KG1 (cell line): ENCODE results near the gene TRPM6.
"Not testable (repeated sequence)": the region's sequence is repeated elsewhere in the genome, so short reads cannot be mapped to it uniquely, and the experiment has no call there.

ENCODE experiments used
- DNase-seq: peaks from one replicate; lab custom pipeline; 2025; lab: John Stamatoyannopoulos, UW

TRPM6 gene

DNA sequence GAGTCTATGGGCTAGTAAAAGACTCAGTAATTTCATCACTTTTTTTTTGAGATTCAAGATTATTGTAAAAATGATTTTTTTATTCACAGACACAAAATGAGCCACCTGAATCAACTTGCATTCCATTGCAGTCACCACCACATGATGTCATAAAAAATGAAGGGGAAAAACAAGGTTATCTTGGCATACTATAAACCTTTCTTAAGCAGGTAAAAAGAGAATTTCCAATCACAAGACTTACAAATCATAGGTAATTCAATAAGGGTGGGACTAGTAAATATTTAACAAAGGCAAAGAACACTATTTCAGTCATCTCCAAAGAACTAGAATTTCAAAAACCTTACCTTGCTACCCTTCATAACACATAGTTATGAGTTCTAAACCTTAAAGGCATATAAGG, 30.7 kb downstream of the TRPM6 start:
- DNase-seq, result no peak

DNA sequence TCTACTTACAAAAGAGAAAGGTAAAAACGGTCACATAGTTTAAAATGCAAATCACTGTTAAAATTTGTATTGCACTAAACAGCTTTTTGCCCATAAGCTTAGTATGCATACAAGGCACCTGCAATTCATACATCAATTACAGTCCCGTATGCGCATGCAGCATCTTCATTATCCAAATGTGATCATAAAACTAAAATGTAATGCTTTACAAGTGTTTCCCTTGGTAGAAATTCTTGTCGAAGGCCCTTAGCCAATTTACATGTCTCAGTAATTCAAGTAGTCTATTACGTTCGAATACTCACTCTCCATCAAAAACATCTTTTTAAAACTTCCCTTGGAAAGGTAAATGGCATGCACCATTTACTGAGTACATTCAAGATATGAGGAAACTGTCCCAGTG, 32.6 kb downstream of the TRPM6 start:
- no peak for DNase-seq

GRCh38 chr9:74853024-74853423, 34.7 kb downstream of the TRPM6 start:
- not testable (repeated sequence) for DNase-seq

DNA sequence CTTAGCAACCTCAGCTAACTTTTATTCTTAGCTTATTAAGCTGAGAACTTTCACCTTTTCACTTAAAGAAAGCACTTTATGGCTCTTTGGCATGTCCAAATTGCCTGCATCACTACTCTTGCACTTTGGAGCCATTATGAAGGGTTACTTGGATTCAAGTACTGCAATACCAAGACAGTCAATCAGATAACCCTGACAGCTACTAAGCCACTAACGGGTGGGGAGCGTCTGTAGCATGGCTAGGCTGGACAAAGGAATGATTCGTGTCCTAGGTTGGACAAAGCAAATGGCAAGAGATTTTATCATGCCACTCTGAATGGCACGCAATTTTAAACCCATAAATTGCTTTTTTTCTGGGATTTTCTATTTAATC, 39.6 kb downstream of the TRPM6 start:
- DNase-seq, result no peak

GRCh38 chr9:74847478-74848152, 40.1 kb downstream of the TRPM6 start:
- no peak for DNase-seq

- DNase-seq, result no peak
These were observed 41.0 kb downstream of the TRPM6 start for GRCh38 chr9:74846766-74847165.

DNA sequence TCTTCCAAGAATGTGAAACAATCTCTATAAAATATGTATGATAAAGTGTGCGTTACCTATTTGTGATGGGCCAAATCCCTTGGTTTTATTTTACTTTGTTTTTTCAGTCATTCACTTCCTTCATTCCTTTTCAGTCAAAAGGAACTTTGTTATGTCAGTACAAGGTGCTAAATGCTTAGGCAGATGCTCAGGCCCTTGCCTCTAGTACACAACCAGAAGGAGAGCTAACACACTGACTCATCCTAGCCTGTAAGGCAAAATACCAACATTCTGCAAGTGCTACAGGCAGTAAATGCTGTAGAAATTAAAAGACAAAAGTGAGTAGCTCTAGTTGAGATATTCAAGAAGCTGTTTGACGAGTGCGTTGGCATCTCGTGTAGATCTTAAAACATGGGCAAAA, 49.4 kb downstream of the TRPM6 start:
- no peak for DNase-seq

DNA sequence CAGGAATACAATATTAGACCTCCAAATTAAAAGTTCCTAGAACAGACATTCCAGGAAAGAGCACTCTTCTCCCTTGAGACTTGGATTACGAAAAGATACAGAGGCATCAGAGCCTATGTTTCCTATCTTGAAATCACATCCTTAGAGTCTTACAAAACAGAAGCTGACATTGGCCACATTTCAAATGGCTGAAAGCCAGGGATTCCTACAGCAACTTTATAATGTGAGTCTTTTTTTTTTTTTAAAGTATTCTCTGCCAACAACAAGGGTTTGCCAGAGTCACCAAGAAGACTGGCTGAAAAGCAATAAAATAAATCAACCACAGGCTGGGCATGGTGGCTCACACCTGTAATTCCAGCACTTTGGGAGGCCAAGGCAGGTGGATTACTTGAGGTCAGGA, 63.1 kb downstream of the TRPM6 start:
- DNase-seq, result no peak

- DNase-seq, result no peak
These were observed 66.1 kb downstream of the TRPM6 start for GRCh38 chr9:74821636-74822035.

- DNase-seq, result no peak
These were observed 69.9 kb downstream of the TRPM6 start for GRCh38 chr9:74817816-74818215.

GRCh38 chr9:74817281-74817810, 70.4 kb downstream of the TRPM6 start:
- DNase-seq, result no peak

DNA sequence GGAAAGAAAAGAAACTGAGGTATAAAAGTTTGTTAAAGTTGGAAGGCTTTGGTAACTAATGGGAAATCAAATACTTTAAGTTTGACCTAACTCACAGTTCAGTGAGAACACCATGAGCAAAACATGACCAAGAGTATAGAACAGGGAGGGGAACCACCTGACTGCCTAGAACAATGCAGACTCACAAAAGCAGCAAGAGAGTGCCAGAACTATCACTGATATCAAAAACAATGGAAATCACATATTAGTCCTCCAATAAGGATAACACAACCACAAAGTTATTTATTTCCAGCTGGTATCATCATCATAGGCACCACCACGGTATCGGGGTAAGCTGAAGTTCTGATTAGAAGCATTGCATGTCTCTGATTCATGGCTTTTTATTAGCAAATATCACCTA, 77.5 kb downstream of the TRPM6 start:
- DNase-seq, result no peak

DNA sequence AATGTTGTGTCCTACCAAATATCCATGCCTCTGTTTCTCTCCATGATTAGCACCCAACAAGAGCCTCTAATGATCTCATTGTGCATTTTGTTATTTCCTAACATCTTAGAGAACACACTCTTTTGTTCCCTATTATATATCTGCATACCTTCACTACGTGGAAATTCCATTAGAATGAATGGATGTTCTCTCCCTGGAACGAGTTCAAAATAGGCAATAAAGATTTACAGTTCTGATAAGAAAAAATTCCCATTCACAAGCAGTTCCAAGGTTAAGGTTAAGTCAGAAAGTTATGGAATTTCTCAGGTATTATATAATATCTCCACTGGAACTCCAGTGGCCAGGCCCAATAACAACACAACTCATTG, 83.7 kb downstream of the TRPM6 start:
- no peak for DNase-seq

GRCh38 chr9:74803376-74804017, 84.2 kb downstream of the TRPM6 start:
- DNase-seq, result no peak

GRCh38 chr9:74800226-74800625, 87.5 kb downstream of the TRPM6 start:
- DNase-seq, result no peak

DNA sequence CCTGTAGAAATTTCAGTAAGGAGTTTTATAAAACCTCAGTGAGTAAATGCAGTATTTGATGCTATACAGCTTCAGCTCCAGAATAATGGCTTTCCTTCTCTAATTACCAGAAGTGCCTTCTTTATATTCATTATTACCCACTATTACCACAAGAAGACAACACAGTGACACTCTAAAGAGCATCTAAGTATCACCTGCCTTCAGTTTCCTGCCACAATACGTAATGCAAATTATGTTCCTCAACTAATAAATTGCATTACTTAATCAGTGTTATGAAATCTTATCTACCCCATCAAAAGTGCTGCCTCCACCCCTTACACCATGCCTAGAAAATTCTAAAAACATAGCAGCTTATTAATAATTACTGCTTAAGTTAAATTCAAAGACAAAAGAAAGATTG, 91.9 kb downstream of the TRPM6 start:
- DNase-seq, result no peak

DNA sequence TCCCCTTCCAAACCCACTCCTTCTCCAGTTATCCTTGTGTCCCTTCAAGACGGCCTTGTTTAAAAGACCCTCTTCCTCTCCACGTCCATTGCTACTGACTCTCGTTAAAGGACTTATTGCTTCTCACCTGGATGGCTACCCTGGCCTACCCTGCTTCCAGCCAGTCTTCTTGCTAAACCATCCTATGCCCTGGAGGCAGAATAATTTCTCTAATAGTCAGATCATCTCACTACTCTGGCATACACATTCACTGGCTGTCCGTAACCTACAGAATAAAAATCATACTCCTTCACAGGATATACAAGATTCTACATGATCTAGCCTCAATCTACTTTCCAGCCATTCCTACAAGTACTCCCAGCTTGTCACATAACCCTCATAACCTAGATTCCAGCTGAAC, 92.6 kb downstream of the TRPM6 start:
- no peak for DNase-seq

DNA sequence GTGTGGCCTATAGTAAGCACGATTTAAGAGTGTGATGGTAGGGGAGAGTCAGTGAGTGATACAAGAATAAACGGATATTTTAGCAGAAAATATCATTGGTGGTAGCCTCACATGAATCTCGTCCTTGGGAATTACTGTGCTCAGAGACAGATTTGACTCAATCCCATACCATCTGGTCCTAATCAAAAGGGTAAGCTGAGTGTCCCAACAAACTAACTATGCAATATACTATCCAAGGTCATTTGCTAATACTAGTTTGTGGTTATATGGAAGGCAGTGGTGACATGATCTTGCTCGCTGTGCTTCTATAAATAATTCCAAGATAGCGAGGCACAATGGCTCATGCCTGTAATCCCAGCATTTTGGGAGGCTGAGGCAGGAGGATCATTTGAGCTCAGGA, 103.2 kb downstream of the TRPM6 start:
- DNase-seq, result no peak

GRCh38 chr9:74783408-74783807, 104.3 kb downstream of the TRPM6 start:
- no peak for DNase-seq

GRCh38 chr9:74777136-74777879, 110.4 kb downstream of the TRPM6 start:
- DNase-seq, result peak; percentile 58

DNA sequence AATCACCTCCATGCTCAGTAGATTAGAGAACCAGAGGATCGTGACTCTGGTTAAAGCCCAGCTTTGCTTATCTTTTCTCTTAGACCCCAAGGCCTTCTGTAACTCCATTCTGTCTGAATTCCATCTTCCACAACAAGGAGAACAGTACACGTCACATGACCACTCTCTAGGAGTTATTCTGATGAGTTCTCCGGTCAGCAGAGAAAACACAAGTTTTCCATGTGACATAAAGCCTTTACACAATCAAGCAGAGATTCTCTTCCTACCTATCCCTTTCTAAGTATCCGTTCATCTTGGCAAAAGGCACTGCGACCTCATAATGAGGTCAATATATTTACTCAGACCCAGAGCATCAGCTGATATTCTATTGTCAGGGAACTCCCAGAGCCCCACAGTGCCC, 112.3 kb downstream of the TRPM6 start:
- no peak for DNase-seq

GRCh38 chr9:74773886-74774479, 113.7 kb downstream of the TRPM6 start:
- peak; percentile 61 for DNase-seq

- no peak for DNase-seq
These were observed 115.6 kb downstream of the TRPM6 start for GRCh38 chr9:74772121-74772520.
